Type B pancreatic cell (in vitro differentiated cells): ENCODE data around the gene TBPL1. TPM values are rescaled to one million over a fixed set of nuclear protein-coding genes. Genes with fewer than 3 reads are reported as not detected.

Experiments used
- DNase-seq: peaks from one replicate; pipeline ENCODE4 v3.0.0; 2021; ENCODE audit warnings: mixed read lengths; ENCODE audit not compliant: unreplicated experiment; ENCODE audit errors: extremely low spot score
- H3K27ac Mint-ChIP-seq: 2 replicates; pipeline ENCODE4 v1.8.0; 2021; ENCODE audit warnings: mild to moderate bottlenecking, mixed read lengths
- H3K27me3 Mint-ChIP-seq: 2 replicates; pipeline ENCODE4 v1.8.0; 2021; ENCODE audit warnings: mixed read lengths
- H3K36me3 Mint-ChIP-seq: 2 replicates; pipeline ENCODE4 v1.8.0; 2021; ENCODE audit warnings: mixed read lengths
- H3K4me1 Mint-ChIP-seq: one replicate; pipeline ENCODE4 v1.8.0; 2021; ENCODE audit warnings: mixed read lengths; ENCODE audit not compliant: unreplicated experiment
- H3K4me3 Mint-ChIP-seq: 2 replicates; pipeline ENCODE4 v1.8.0; 2021; ENCODE audit warnings: mild to moderate bottlenecking, mixed read lengths
- H3K9me3 Mint-ChIP-seq: 2 replicates; pipeline ENCODE4 v1.8.0; 2021; ENCODE audit warnings: mixed read lengths
- CTCF ChIP-seq: fragments of 200-600 bp; sonication (generic); conservative IDR thresholded peaks from 2 replicates; pipeline ENCODE4 v1.5.0; 2021; ENCODE audit warnings: antibody characterized with exemption, mild to moderate bottlenecking
- total RNA-seq: library from RNA; stranded (reverse); gene quantifications from 2 replicates; pipeline ENCODE4 v1.2.1, GENCODE V29; 2021; ENCODE audit warnings: low replicate concordance

Gene TBPL1
- total RNA-seq, 1 donor from 2014 or later, result 35.5 TPM

DNA sequence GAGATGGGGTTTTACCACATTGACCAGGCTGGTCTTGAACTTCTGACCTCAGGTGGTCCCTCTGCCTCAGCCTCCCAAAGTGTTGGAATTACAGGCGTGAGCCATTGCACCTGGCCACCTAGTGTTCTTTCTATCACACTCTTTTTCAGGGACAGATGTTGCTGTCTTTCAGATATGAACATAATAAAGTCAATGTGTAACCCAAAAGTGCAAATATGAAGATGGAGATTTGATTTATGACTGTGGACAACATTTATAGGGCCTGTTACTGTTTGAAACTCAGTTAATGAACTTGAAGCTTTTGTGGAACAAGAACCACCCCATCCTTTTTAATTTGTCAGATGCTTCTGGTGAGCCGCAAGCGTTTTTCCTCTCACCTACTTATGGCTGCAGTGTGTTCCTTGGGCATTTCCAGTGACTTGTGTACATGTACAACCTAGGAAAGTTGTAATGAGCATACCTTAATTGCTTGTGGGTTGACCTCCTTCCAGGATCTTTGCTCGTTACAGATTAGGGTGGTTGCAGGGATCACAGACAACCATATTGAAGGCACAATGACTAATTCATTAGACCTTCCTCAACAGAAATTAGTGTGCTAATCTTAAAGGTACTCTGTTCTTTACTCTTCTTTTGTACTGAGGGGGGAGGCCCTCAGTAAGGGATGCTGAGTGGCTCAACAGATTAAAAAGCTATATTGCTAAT is 6.8 kb downstream of the TBPL1 start:
- Mint-ChIP-seq H3K4me3 (no peak overlapping the region), H3K9me3 (no peaks in the 10 kb centered on the region), H3K36me3 (peaks cover 9% of the 10 kb centered on the region), H3K27me3 (no peaks in the 10 kb centered on the region), H3K4me1 (peaks cover 30% of the 10 kb centered on the region), H3K27ac (no peak overlapping the region)
- DNase-seq, result no peak
- TF ChIP-seq CTCF, result no peak

GRCh38 chr6:133961831-133962230 is 8.8 kb downstream of the TBPL1 start:
- no peak for DNase-seq
- Mint-ChIP-seq H3K27me3 (no peaks in the 10 kb centered on the region), H3K27ac (no peak overlapping the region), H3K4me1 (peaks cover 26% of the 10 kb centered on the region), H3K9me3 (no peaks in the 10 kb centered on the region), H3K4me3 (no peak overlapping the region), H3K36me3 (peaks cover 9% of the 10 kb centered on the region)
- no peak for TF ChIP-seq CTCF

DNA sequence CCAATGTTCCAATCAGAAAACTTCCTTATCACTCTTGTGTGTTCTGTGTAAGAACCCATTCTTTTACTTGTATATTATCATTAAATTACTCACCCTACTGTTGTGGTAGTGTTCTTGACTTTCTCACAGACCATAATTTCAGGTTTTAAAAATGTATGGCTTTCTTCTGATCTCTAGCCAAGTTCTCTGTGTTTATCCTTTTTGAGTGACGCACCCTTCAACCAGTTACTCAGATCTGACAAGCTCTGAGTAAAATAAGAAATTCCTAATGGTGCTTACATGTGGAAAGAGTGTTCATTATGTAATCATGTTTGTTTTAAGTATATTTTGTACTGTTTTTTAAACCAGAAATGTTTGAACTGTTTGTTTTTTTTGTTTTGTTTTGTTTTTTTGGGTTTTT is 11.0 kb downstream of the TBPL1 start:
- peaks cover 25% of the 10 kb centered on the region for H3K4me1 Mint-ChIP-seq
- H3K27ac Mint-ChIP-seq, result no peak overlapping the region
- no peaks in the 10 kb centered on the region for H3K27me3 Mint-ChIP-seq
- no peak for TF ChIP-seq CTCF
- no peak overlapping the region for H3K4me3 Mint-ChIP-seq
- DNase-seq, result no peak
- H3K36me3 Mint-ChIP-seq, result peaks cover 9% of the 10 kb centered on the region
- H3K9me3 Mint-ChIP-seq, result no peaks in the 10 kb centered on the region

GRCh38 chr6:133964702-133965101 is 11.7 kb downstream of the TBPL1 start:
- H3K27me3 Mint-ChIP-seq, result no peaks in the 10 kb centered on the region
- H3K4me1 Mint-ChIP-seq, result peaks cover 25% of the 10 kb centered on the region
- no peaks in the 10 kb centered on the region for H3K9me3 Mint-ChIP-seq
- H3K27ac Mint-ChIP-seq, result no peak overlapping the region
- H3K4me3 Mint-ChIP-seq, result no peak overlapping the region
- no peak for DNase-seq
- no peak for TF ChIP-seq CTCF
- peaks cover 7% of the 10 kb centered on the region for H3K36me3 Mint-ChIP-seq

GRCh38 chr6:133965817-133966360 is 12.9 kb downstream of the TBPL1 start:
- no peak overlapping the region for H3K27ac Mint-ChIP-seq

More at GRCh38 chr6:133965817-133966360, 12.9 kb downstream of the TBPL1 start:
- Mint-ChIP-seq H3K9me3 (no peaks in the 10 kb centered on the region), H3K36me3 (peaks cover 4% of the 10 kb centered on the region), H3K4me1 (peaks cover 25% of the 10 kb centered on the region), H3K4me3 (no peak overlapping the region), H3K27me3 (no peaks in the 10 kb centered on the region)
- DNase-seq, result no peak
- no peak for TF ChIP-seq CTCF
